ENCODE data around the gene ELAVL3. TPM values are rescaled to one million over a fixed set of nuclear protein-coding genes. Genes with fewer than 3 reads are reported as not detected.
A peak's percentile ranks its signal among the peaks of the same experiment; 100 is the strongest.

ELAVL3 gene
- total RNA-seq, 1 donor from 2014 or later, result not detected

DNA sequence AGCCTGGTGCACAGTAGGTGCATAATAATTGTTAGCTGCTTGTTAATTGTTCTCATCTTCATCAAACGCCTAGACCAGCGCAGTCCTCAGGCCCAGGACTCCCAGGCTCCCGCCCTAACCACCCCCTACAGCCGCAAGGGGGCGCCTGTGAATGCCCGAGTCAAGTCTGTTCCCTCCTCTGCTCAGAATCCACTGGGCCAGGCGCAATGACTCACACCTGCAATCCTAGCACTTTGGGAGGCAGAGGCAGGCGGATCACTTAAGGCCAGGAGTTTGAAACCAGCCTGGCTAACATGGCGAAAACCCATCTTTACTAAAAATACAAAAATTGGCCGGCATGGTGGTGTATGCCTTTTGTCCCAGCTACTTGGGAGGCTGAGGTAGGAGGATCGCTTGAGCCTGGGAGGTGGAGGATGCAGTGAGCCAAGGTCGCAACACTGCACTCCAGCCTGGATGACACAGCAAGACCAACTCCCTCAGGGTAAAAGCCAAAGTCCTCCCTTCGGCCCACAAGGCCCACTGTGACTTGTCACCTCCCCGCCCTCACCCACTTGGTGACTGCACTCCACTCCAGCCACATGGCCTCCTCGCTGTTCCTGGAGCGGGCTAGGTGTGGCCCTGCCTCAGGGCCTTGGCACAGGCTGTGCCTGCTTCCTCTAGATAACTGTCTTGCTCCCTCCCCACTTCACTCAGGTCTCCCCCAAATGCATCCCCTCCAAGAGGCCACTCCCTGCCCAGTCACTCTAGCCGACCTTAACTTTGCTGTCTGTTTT is 15.7 kb upstream of the ELAVL3 start:
- intact Hi-C loops (cut with DNase I), result loop anchor here (1.0 kb wide), 1 partner anchor 91 kb away; no protein-coding TSS in a partner anchor
- DNase-seq (ENCODE audit: low spot score in 2 of 2), result peak; percentile 17 to 82
- no peaks in the 10 kb centered on the region for H3K4me1 ChIP-seq
- TF ChIP-seq, protein P1, sequence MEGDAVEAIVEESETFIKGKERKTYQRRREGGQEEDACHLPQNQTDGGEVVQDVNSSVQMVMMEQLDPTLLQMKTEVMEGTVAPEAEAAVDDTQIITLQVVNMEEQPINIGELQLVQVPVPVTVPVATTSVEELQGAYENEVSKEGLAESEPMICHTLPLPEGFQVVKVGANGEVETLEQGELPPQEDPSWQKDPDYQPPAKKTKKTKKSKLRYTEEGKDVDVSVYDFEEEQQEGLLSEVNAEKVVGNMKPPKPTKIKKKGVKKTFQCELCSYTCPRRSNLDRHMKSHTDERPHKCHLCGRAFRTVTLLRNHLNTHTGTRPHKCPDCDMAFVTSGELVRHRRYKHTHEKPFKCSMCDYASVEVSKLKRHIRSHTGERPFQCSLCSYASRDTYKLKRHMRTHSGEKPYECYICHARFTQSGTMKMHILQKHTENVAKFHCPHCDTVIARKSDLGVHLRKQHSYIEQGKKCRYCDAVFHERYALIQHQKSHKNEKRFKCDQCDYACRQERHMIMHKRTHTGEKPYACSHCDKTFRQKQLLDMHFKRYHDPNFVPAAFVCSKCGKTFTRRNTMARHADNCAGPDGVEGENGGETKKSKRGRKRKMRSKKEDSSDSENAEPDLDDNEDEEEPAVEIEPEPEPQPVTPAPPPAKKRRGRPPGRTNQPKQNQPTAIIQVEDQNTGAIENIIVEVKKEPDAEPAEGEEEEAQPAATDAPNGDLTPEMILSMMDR (IDR thresholded peaks at IDR 0.05), result peak; percentile 57 to 62 (median 61)
- H3K4me3 ChIP-seq, result no peak overlapping the region
- no peak overlapping the region for H3K27ac ChIP-seq
- no peaks in the 10 kb centered on the region for H3K27me3 ChIP-seq
- no peaks in the 10 kb centered on the region for H3K9me3 ChIP-seq
- H3K36me3 ChIP-seq, result peaks cover 22 to 45% of the 10 kb centered on the region in 2 donors

DNA sequence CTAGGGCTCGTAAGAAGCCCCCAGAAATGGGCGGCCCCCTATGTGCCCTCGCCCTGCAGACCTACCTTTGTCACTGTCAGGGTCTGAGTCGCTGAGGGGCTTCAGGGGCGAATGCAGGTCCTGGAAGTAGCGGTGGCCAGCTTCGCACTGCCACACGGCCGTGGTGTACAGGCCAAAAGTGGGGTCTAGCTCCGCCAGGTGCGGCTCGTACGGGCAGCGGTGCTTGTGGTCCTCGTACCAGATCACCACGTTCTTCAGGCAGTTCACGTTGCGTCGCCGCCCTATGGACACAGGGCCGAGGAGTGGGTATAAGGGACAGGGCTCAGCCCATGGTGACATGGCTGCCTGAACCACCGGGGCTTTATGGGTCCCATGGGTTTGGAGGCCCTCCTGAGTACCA is 15.0 kb upstream of the ELAVL3 start:
- intact Hi-C loops (cut with DNase I), result loop anchor here (1.0 kb wide), 1 partner anchor 91 kb away; no protein-coding TSS in a partner anchor

DNA sequence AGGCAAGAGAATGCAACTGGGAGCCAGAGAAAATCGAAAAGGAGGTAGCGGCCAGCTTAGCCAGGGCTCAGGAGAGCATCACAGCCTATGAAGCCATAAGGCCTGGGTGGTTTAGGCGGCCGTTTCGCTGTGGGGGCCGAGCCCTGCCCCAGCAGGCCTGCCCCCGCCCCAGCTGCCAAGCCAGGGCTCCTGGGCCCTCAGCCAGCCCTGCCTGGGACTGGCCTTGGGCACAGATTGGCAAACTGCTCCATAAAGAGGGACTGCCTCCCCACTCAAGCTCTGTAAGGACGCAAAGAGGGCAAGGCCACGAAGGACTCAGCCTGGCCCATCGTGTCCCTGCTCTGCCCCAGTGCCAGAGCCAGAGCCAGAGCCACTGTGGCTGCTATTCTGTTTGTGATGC is 14.6 kb upstream of the ELAVL3 start:
- TF ChIP-seq, protein P1 (IDR thresholded peaks at IDR 0.05), result no peak
- Histone ChIP-seq H3K27me3 (no peaks in the 10 kb centered on the region), H3K36me3 (peaks cover 25 to 53% of the 10 kb centered on the region in 2 donors), H3K4me1 (no peaks in the 10 kb centered on the region), H3K27ac (no peak overlapping the region), H3K4me3 (no peak overlapping the region), H3K9me3 (no peaks in the 10 kb centered on the region)
- intact Hi-C loops (cut with DNase I), result no loop called here
- DNase-seq (ENCODE audit: low spot score in 2 of 2), result no peak

More for the DNA sequence above, 15.0 kb upstream of the ELAVL3 start:
- H3K4me1 ChIP-seq, result no peaks in the 10 kb centered on the region
- TF ChIP-seq, protein P1 (IDR thresholded peaks at IDR 0.05), result no peak
- no peak for DNase-seq (ENCODE audit: low spot score in 2 of 2)
- H3K27ac ChIP-seq, result no peak overlapping the region
- H3K36me3 ChIP-seq, result peaks cover 22 to 49% of the 10 kb centered on the region in 2 donors
- H3K9me3 ChIP-seq, result no peaks in the 10 kb centered on the region
- H3K27me3 ChIP-seq, result no peaks in the 10 kb centered on the region
- no peak overlapping the region for H3K4me3 ChIP-seq

DNA sequence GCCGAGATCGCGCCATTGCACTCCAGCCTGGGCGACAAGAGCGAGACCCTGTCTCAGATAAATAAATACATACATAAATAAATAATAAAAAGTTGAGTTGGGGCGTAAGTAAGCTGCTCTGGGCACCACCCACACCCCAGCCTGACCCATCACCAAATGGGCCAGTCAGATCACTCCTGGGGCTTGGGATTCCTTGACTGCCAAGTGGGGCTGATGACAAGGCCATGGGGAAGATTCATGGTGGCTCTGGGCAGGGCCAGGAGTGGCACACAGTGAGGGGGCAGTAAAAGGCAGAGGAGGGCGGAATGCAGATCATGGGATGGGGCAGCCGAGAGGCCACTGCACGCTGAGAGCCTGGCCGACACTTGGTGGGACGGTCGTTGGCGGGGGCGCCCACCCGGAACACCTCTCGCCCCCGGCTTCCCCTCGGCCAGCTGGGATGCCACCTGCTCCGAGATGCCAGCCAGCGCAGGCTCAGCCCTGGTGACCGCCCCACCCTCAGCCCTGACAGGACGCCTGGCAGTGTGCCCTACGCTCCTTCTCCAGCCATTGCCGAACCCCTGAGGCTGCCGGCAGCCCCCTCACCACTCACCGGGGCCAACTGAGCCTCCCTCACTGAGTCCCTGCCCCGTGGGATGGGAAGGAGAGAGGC is 13.9 kb upstream of the ELAVL3 start:
- H3K4me1 ChIP-seq, result no peaks in the 10 kb centered on the region
- H3K36me3 ChIP-seq, result peaks cover 30 to 53% of the 10 kb centered on the region in 2 donors
- no peak overlapping the region for H3K27ac ChIP-seq
- H3K9me3 ChIP-seq, result no peaks in the 10 kb centered on the region
- DNase-seq (ENCODE audit: low spot score in 2 of 2), result no peak
- intact Hi-C loops (cut with DNase I), result no loop called here
- TF ChIP-seq, protein P1 (IDR thresholded peaks at IDR 0.05), result no peak
- no peak overlapping the region for H3K4me3 ChIP-seq
- no peaks in the 10 kb centered on the region for H3K27me3 ChIP-seq

DNA sequence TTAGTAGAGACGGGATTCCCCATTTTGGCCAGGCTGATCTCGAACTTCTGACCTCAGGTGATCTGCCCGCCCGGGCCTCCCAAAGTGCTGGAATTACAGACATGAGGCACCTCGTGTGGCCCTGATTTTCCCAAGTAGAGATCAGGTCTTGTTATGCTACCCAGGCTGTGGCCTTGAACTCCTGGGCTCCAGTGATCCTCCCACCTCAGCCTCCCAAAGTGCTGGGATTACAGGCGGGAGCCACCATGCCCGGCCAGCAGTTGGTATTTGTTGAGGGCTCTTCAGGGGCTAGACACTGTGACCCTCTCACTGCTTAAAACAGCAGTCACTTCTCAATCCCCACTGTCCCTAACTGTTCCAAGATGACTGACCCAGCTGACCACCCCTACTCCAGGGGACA is 8.5 kb upstream of the ELAVL3 start:
- no peak overlapping the region for H3K27ac ChIP-seq
- peaks cover 34 to 48% of the 10 kb centered on the region in 2 donors for H3K36me3 ChIP-seq
- intact Hi-C loops (cut with DNase I), result no loop called here

More for the DNA sequence above, 8.5 kb upstream of the ELAVL3 start:
- DNase-seq (ENCODE audit: low spot score in 2 of 2), result no peak
- Histone ChIP-seq H3K4me3 (no peak overlapping the region), H3K9me3 (no peaks in the 10 kb centered on the region), H3K4me1 (no peaks in the 10 kb centered on the region), H3K27me3 (no peaks in the 10 kb centered on the region)
- TF ChIP-seq, protein P1 (IDR thresholded peaks at IDR 0.05), result no peak

Data from ascending aorta (tissue), 2 donors.